Astrocyte (in vitro differentiated cells and primary cell): ENCODE data around the gene TGM5.

ENCODE experiments used
- CTCF ChIP-seq: IDR thresholded peaks from 2 replicates; pipeline ENCODE4 v1.5.1; 2011; ENCODE audit warnings: low read depth, mild to moderate bottlenecking, inconsistent platforms, low read length, moderate library complexity; ENCODE audit not compliant: insufficient read depth
- EZH2 ChIP-seq: IDR thresholded peaks from 2 replicates; pipeline ENCODE4 v1.6.1; 2012; ENCODE audit warnings: mild to moderate bottlenecking, low read length, inconsistent platforms; ENCODE audit not compliant: insufficient read depth

GRCh38 chr15:43292375-43293078, 25.8 kb upstream of the TGM5 start:
- TF ChIP-seq CTCF (no peak), EZH2 (peak; percentile 11)
